HL-60 (cell line): ENCODE measurements around the gene MAP7.

Experiments
- DNase-seq, 2 experiments: peaks; one replicate each; pipeline ENCODE4 v3.0.0-alpha.2; 2010 to 2020; ENCODE audit warnings: low read depth in 1 of 2, low spot score in 1 of 2
- H3K27ac ChIP-seq: fragments of 250-450 bp; sonication (Bioruptor Pico); replicated peaks from 2 replicates; pipeline ENCODE4 v1.5.1; 2020; ENCODE audit warnings: mild to moderate bottlenecking, moderate library complexity
- H3K27me3 ChIP-seq: fragments of 250-450 bp; sonication (Bioruptor Pico); 2 replicates; pipeline ENCODE4 v1.5.1; 2021; ENCODE audit warnings: mild to moderate bottlenecking, moderate library complexity; ENCODE audit not compliant: insufficient read depth, poor library complexity, severe bottlenecking
- H3K4me3 ChIP-seq: replicated peaks from 2 replicates; pipeline ENCODE4 v1.5.1; 2011; ENCODE audit warnings: mild to moderate bottlenecking, control low read depth, low read length; ENCODE audit not compliant: insufficient read depth
- GABPA ChIP-seq: IDR thresholded peaks from 2 replicates; pipeline ENCODE4 v1.6.1; 2012; ENCODE audit warnings: low read depth
- POLR2AphosphoS5 ChIP-seq: IDR thresholded peaks from 2 replicates; pipeline ENCODE4 v1.6.1; 2012; ENCODE audit warnings: low read depth
- SPI1 ChIP-seq: IDR thresholded peaks from 2 replicates; pipeline ENCODE4 v1.6.1; 2012; ENCODE audit warnings: low read depth, mild to moderate bottlenecking, borderline replicate concordance
- TF ChIP-seq, protein P1 (sequence below): IDR thresholded peaks from 2 replicates; pipeline ENCODE4 v1.6.1; 2012; ENCODE audit warnings: low read depth; ENCODE audit not compliant: insufficient replicate concordance
- TF ChIP-seq, protein P2 (sequence below): IDR thresholded peaks from one replicate; pipeline ENCODE4 v1.5.1; 2011; ENCODE audit warnings: low read length, control low read depth, inconsistent platforms; ENCODE audit not compliant: insufficient read depth

Gene MAP7

DNA sequence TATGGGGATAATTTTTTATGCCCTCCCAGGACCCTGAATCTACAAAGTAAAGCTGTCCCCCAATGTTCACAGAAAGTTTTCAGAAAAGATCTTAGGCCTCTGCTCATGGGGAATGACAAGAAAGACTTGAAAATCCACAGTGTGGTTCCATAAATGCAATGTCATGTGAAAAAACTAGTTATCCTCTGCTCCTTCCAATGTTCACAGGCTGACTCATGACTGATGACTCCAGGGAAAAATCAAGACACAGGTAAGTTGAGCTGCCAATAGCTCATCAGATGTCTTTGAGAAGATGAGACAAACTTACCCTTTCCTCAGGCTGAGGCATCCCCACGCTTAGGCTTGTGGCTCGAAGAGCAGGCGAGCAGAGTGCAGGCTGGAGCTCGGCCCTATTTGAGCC, 245.8 kb downstream of the MAP7 start:
- TF ChIP-seq GABPA (no peak), SPI1 (no peak), POLR2AphosphoS5 (no peak)
- TF ChIP-seq, protein P1, sequence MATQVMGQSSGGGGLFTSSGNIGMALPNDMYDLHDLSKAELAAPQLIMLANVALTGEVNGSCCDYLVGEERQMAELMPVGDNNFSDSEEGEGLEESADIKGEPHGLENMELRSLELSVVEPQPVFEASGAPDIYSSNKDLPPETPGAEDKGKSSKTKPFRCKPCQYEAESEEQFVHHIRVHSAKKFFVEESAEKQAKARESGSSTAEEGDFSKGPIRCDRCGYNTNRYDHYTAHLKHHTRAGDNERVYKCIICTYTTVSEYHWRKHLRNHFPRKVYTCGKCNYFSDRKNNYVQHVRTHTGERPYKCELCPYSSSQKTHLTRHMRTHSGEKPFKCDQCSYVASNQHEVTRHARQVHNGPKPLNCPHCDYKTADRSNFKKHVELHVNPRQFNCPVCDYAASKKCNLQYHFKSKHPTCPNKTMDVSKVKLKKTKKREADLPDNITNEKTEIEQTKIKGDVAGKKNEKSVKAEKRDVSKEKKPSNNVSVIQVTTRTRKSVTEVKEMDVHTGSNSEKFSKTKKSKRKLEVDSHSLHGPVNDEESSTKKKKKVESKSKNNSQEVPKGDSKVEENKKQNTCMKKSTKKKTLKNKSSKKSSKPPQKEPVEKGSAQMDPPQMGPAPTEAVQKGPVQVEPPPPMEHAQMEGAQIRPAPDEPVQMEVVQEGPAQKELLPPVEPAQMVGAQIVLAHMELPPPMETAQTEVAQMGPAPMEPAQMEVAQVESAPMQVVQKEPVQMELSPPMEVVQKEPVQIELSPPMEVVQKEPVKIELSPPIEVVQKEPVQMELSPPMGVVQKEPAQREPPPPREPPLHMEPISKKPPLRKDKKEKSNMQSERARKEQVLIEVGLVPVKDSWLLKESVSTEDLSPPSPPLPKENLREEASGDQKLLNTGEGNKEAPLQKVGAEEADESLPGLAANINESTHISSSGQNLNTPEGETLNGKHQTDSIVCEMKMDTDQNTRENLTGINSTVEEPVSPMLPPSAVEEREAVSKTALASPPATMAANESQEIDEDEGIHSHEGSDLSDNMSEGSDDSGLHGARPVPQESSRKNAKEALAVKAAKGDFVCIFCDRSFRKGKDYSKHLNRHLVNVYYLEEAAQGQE = no peak
- TF ChIP-seq, protein P2, sequence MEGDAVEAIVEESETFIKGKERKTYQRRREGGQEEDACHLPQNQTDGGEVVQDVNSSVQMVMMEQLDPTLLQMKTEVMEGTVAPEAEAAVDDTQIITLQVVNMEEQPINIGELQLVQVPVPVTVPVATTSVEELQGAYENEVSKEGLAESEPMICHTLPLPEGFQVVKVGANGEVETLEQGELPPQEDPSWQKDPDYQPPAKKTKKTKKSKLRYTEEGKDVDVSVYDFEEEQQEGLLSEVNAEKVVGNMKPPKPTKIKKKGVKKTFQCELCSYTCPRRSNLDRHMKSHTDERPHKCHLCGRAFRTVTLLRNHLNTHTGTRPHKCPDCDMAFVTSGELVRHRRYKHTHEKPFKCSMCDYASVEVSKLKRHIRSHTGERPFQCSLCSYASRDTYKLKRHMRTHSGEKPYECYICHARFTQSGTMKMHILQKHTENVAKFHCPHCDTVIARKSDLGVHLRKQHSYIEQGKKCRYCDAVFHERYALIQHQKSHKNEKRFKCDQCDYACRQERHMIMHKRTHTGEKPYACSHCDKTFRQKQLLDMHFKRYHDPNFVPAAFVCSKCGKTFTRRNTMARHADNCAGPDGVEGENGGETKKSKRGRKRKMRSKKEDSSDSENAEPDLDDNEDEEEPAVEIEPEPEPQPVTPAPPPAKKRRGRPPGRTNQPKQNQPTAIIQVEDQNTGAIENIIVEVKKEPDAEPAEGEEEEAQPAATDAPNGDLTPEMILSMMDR = no peak
- no peak overlapping the region for H3K4me3 ChIP-seq
- no peak overlapping the region for H3K27ac ChIP-seq
- H3K27me3 ChIP-seq = no peaks in the 10 kb centered on the region
- DNase-seq = no peak

DNA sequence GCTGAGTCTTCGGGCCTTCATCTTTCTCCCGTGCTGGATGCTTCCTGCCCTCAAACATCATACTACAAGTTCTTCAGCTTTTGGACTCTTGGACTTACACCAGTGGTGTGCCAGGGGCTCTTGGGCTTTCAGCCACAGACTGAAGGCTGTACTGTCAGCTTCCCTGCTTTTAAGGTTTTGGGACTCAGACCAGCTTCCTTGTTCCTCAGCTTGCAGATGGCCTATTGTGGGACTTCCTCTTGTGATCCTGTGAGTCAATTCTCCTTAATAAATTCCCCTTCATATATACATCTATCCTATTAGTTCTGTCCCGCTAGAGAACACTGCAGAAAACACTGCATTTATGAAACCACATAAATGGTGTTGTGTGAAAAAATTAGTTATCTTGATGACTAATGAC, 246.7 kb downstream of the MAP7 start:
- DNase-seq = peak in 1 of 2 experiments; percentile 27
- no peak overlapping the region for H3K4me3 ChIP-seq
- TF ChIP-seq, protein P2 = no peak
- TF ChIP-seq, protein P1 = no peak
- TF ChIP-seq POLR2AphosphoS5 (no peak), GABPA (no peak), SPI1 (peak; percentile 53; the same call in 1 of the 2 replicates)
- H3K27me3 ChIP-seq = no peaks in the 10 kb centered on the region
- no peak overlapping the region for H3K27ac ChIP-seq

DNA sequence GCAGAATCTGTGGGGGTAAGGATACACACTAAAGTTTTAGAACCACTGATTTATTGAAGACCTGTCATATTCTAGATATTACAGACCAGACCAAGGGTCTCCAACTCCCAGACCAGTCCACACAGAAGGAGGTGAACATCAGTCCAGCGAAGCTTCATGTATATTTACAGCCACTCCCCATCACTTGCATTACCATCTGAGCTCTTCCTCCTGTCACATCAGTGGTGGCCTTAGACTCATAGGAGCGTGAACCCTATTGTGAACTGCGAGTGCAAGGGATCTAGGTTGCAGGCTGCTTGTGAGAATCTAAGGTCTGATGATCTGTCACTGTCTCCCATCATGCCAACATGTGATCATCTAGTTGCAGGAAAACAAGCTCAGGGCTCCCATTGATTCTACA, 255.6 kb downstream of the MAP7 start:
- no peak for DNase-seq
- Histone ChIP-seq H3K4me3 (no peak overlapping the region), H3K27ac (no peak overlapping the region), H3K27me3 (no peaks in the 10 kb centered on the region)
- TF ChIP-seq SPI1 = no peak
- TF ChIP-seq, protein P1 = no peak
- TF ChIP-seq POLR2AphosphoS5 = no peak
- TF ChIP-seq, protein P2 = no peak
- no peak for TF ChIP-seq GABPA
